ENCODE results near the gene CHMP1A.

The CHMP1A gene

DNA sequence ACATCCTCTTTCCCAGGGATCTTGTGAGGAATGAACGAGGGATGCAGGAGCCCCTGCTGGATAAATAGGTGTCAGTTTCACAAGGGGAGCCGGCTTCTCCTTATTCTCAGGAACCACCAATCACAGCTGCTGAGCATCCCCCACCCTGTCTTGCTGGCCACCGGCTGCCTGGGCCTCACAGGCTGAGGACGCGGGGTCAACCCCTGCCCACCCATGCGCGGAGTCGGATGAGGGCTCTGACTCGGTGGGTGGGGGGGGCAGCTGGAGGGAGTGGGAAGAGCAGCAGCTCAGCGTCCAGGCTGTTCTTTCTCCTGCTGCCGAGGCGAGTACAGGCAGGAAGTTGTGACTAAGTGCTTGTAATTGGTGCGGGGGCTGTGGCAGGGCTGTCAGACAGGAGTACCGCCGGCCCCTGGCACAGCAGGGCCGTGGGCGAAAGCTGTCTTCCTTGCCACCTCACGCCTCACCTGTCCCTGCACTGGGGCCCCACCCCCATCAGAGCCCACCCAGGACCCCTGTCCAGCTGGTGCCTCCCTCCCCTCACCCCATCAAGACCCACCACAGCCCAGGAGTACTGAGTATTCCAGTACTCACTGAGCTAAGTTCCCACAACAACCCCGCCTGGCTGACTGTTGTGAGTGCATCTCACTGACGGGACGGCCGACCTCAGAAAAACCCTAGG, 55.1 kb downstream of the CHMP1A start:
- DNase-seq, result no peak

DNA sequence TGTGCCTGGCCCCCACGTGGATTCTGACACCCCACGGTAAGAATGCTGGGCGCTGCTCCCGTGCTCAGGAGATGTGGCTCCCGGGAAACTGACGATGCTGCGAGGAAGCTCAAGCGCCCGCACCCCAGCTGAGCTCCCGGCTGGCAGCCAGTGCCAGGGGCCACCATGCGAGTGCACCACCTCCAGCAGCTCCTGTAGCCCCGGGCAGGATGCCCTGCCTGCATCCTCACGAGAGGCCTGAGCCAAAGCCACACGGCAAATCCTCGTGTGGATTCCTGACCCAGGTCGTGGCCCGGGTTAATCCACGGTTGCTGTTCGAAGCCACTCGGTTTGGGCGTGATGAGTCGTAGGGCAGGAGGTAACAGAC, 55.6 kb downstream of the CHMP1A start:
- DNase-seq, result no peak

DNA sequence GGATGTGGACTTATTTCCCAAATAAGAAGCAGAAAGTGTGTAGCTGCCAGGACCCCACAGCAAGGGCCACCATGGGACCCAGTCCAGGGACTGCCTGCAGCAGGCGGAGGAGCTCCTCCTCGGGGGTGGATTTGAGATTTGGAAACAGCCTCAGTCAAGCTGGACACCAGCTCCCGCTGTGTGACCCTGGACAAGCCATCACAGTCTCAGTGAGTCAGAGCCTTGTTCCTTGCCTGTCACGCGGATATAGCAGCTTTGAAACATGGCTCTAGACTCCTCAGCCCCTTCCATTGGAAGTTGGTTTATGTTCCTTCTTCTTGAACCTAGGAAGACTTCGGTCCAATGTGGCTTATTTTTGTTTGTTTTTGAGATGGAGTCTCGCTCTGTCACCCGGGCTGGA, 56.6 kb downstream of the CHMP1A start:
- no peak for DNase-seq

DNA sequence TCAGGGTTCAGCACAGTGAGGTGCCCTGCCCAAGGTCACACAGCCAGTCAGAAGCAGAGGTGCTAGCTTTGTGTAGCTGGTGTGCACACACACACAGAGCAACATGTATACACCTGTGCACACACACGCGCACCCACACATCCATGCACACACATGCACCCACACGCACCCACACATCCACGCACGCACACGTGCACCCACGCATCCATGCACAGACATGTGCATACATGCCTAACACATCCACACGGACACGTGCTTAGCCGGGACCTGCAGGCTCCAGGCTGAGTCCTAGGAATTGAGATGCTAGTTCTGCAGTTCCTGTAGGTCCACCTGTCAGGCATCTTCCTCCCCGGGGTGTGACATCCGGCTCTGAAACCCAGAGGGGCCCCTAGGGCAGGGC, 57.1 kb downstream of the CHMP1A start:
- no peak for DNase-seq

DNA sequence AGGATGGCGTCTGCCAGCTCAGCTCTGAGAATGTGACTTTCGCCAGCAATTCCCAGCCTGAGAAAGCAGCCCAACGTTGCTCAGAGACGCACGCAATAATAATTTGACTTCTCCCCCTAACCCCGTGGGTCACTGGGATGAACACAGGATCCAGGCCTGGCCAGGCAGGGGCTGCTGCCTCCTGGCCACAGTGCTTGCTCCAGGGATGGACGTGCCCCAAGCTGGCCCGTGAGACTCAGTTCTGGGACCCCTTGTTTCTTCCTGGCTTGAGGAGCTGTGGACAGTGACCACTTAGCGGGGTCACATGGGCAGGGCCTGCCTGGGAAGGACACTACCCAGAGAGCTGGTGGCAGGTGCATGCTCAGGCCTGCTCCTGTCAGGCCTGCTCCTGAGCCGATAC, 57.6 kb downstream of the CHMP1A start:
- DNase-seq, result no peak

DNA sequence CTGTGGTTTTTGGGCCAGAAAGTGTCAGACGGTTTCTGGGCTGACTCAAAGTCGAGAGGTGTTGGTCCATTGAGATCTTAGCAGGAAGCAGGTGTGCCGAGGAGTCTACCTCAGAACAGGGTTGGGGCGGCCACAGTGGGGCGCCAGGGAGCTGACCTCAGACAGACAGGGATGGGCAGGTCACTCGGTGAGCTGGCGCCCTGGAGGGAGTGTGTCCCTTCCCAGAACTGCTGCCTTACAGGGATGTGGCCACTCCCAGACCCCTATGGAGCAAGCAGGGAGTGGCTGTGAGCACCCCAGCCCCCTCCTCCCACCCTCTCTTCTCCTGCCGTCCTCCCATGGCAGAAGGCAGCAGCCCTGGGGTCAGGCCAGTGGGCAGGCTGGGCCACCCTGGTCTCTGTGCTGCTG, 58.1 kb downstream of the CHMP1A start:
- DNase-seq, result peak; percentile 11

DNA sequence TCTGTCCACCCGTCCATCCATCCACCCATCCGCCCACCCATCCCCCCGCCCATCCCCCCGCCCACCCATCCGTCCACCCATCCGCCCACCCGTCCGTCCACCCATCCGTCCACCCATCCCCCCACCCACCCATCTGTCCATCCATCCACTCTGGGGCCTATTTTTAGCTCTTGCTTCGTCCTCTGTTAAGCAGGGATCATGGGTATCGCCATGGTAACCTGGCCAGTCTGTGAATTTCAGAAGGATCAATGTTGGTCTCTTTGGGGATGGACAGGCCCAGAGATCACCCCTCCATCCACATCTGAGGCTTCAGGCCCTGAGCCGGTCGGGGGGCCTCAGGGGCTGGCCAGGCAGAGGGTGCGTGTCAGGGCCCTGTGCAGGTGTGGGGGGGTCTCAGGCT, 59.3 kb downstream of the CHMP1A start:
- DNase-seq, result no peak

DNA sequence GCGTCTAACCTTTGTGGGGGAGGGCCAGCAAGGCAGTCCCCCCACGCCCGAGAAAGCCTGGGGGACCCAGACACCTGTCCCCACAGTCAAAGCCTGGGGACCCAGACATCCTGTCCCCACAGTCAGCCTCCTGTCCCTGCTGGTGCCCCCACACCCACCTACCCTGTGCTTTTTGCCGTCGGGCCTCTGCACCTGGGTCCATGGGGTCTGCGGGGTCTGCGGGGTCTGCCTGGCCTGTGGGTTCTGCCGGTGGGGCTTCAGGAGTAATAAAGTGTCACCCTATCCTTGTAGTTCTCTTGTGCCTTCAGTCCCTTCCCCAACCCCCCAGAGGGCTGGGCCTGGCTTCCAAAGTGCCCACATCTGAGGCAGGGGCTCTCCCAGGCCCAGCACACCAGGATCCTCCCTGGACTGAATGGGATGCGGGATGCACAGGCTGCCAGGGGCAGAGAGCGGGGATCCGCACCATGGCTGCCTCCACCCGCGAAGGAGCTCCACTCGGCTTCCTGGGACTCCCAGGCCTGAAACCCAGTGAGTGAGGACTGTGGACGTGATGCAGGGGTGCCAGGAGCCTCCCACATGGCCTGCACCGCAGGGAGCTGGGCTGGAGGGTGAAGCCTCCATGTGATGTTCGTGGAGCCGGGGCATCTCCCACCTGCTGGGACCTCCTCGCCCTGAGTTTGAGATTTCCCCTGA, 60.4 kb downstream of the CHMP1A start:
- no peak for DNase-seq

DNA sequence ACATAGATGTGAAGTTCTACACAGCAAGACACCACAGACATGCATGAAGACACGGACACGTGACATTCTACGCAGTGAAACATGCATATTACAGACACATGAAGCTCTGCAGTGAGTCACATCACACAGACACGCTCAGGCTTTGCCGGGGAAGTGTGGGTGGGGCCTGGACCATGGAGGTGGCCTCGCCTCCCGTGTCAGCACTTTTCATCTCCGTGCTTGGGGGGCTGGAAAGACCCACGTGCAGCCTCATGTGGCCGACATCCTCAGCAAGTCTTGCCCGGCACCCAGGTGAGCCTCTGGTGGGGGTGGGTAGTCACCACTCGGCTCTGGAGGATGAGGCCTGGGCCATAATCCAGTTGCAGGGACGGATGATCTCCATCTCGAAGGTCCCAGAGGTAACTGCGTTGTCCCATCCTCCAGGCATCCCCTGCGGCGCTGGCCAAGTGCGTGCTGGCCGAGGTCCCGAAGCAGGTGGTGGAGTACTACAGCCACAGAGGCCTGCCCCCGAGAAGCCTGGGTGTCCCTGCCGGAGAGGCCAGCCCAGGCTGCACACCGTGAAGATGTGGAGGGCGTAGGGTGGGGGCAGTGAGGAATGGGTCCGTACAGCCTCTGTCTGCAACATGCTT, 61.3 kb downstream of the CHMP1A start:
- no peak for DNase-seq

DNA sequence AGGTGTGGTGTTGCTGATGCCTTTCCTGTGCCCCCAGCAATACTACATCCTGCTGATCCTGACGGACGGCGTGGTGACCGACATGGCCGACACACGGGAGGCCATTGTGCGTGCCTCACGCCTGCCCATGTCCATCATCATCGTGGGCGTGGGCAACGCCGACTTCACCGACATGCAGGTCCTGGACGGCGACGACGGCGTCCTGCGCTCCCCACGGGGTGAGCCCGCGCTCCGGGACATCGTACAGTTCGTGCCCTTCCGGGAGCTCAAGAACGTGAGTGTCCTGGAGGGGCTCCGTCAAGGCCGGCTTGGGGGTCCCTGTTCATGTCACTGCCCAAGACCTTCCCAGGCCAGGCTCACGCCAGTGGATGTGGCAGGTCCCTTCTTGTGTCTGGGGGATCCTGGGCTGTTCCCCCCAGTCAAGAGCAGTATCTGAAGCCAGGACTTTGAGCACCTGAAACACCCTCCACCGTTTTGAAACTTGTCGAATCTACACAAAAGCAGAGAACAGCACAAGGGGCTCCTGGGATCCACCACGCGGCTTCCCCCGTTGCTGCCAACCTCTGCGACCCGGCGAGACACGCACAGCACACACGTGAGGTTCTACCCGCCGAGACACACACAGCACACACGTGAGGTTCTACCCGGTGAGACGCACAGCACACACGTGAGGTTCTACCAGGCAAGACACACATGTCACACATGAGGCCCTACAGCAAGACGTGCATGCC, 62.0 kb downstream of the CHMP1A start:
- DNase-seq, result no peak

All from NCI-H345 (cell line).